ENCODE measurements around the gene GUCD1. TPM values are rescaled to one million over a fixed set of nuclear protein-coding genes. Genes with fewer than 3 reads are reported as not detected.

Gene GUCD1
- polyA plus RNA-seq, 1 donor (not counting 4 experiments of a cell fraction or from before 2014, with no cell fraction given) = 43.0 TPM

- Histone ChIP-seq H3K4me2 (ENCODE audit: control insufficient read depth, extremely low read depth, insufficient read depth, low read depth, low read length) (no peak overlapping the region), H3K9me3 (ENCODE audit: control insufficient read depth, low read depth, low read length) (no peaks in the 10 kb centered on the region), H3K36me3 (ENCODE audit: control insufficient read depth in 2 of 2, extremely low read depth in 1 of 2, insufficient read depth in 2 of 2, low read length in 2 of 2) (peaks cover 14 to 34% of the 10 kb centered on the region in 2 experiments), H3K27ac (ENCODE audit: control insufficient read depth, insufficient read depth, low read length) (no peak overlapping the region), H3K9ac (ENCODE audit: control insufficient read depth, extremely low read depth, insufficient read depth, low read length) (no peak overlapping the region), H4K20me1 (ENCODE audit: control insufficient read depth, extremely low read depth, insufficient read depth, low read length) (no peaks in the 10 kb centered on the region), H3K4me3 (ENCODE audit: control insufficient read depth in 2 of 3, extremely low read depth in 1 of 3, insufficient read depth in 2 of 3, low read depth in 1 of 3, low read length in 3 of 3) (no peak overlapping the region), H3K9me1 (ENCODE audit: control insufficient read depth, extremely low read depth, insufficient read depth, low read length) (peaks cover 3% of the 10 kb centered on the region), H2AFZ (ENCODE audit: control insufficient read depth, low read length) (no peak overlapping the region), H3K27me3 (ENCODE audit: control insufficient read depth, extremely low read depth, insufficient read depth, low read length) (no peaks in the 10 kb centered on the region), H3K4me1 (ENCODE audit: control insufficient read depth, extremely low read depth, insufficient read depth, low read length) (peaks cover 13% of the 10 kb centered on the region), H3K79me2 (ENCODE audit: control insufficient read depth, insufficient read depth, low read length) (peaks cover 56% of the 10 kb centered on the region)
- TF ChIP-seq CTCF (optimal IDR thresholded peaks at IDR 0.05 in 1 of 3, IDR thresholded peaks at IDR 0.05 in 1 of 3, conservative IDR thresholded peaks at IDR 0.05 in 1 of 3; ENCODE audit: extremely low read depth in 1 of 3, insufficient read depth in 2 of 3, low read length in 3 of 3) (no peak), EZH2 (IDR thresholded peaks at IDR 0.05; ENCODE audit: low read length) (no peak)
- FAIRE-seq = no peak
- dilution Hi-C loops (cut with MboI; ENCODE audit: extremely low pct_ligation_motif_present, low sequenced_read_pairs) = no loop called here
- no peak for DNase-seq (ENCODE audit: low read depth, low spot score)
These were observed 4.0 kb downstream of the GUCD1 start for GRCh38 chr22:24550902-24551435.

- peaks cover 3% of the 10 kb centered on the region for H3K9me1 ChIP-seq (ENCODE audit: control insufficient read depth, extremely low read depth, insufficient read depth, low read length)
- FAIRE-seq = no peak
- peaks cover 13% of the 10 kb centered on the region for H3K4me1 ChIP-seq (ENCODE audit: control insufficient read depth, extremely low read depth, insufficient read depth, low read length)
- dilution Hi-C loops (cut with MboI; ENCODE audit: extremely low pct_ligation_motif_present, low sequenced_read_pairs) = no loop called here
- no peaks in the 10 kb centered on the region for H4K20me1 ChIP-seq (ENCODE audit: control insufficient read depth, extremely low read depth, insufficient read depth, low read length)
- DNase-seq (ENCODE audit: low read depth, low spot score) = no peak
- no peak overlapping the region for H3K27ac ChIP-seq (ENCODE audit: control insufficient read depth, insufficient read depth, low read length)
- no peak overlapping the region for H3K9ac ChIP-seq (ENCODE audit: control insufficient read depth, extremely low read depth, insufficient read depth, low read length)
- H3K36me3 ChIP-seq (ENCODE audit: control insufficient read depth in 2 of 2, extremely low read depth in 1 of 2, insufficient read depth in 2 of 2, low read length in 2 of 2) = peaks cover 14 to 34% of the 10 kb centered on the region in 2 experiments
- H3K9me3 ChIP-seq (ENCODE audit: control insufficient read depth, low read depth, low read length) = no peaks in the 10 kb centered on the region
- peaks cover 54% of the 10 kb centered on the region for H3K79me2 ChIP-seq (ENCODE audit: control insufficient read depth, insufficient read depth, low read length)
- no peak overlapping the region for H3K4me3 ChIP-seq (ENCODE audit: control insufficient read depth in 2 of 3, extremely low read depth in 1 of 3, insufficient read depth in 2 of 3, low read depth in 1 of 3, low read length in 3 of 3)
- H3K27me3 ChIP-seq (ENCODE audit: control insufficient read depth, extremely low read depth, insufficient read depth, low read length) = no peaks in the 10 kb centered on the region
- no peak overlapping the region for H3K4me2 ChIP-seq (ENCODE audit: control insufficient read depth, extremely low read depth, insufficient read depth, low read depth, low read length)
- H2AFZ ChIP-seq (ENCODE audit: control insufficient read depth, low read length) = no peak overlapping the region
- TF ChIP-seq EZH2 (IDR thresholded peaks at IDR 0.05; ENCODE audit: low read length) = no peak
- TF ChIP-seq CTCF (optimal IDR thresholded peaks at IDR 0.05 in 1 of 3, IDR thresholded peaks at IDR 0.05 in 1 of 3, conservative IDR thresholded peaks at IDR 0.05 in 1 of 3; ENCODE audit: extremely low read depth in 1 of 3, insufficient read depth in 2 of 3, low read length in 3 of 3) = no peak
These were observed 4.7 kb downstream of the GUCD1 start for GRCh38 chr22:24550028-24550901.
